Left ventricle myocardium inferior (tissue), 1 donor: Measurements from ENCODE around the gene OTULINL. TPM values are rescaled to one million over a fixed set of nuclear protein-coding genes. Genes with fewer than 3 reads are reported as not detected.

Source experiments
- DNase-seq: peaks from one replicate; pipeline ENCODE4 v3.0.0-alpha.2; 2020
- H3K27ac ChIP-seq: fragments of 200-600 bp; replicated peaks from 2 replicates; pipeline ENCODE4 v1.8.0; 2021
- H3K27me3 ChIP-seq: fragments of 200-600 bp; 2 replicates; pipeline ENCODE4 v1.8.0; 2021; ENCODE audit warnings: low read depth
- H3K36me3 ChIP-seq: fragments of 200-600 bp; 2 replicates; pipeline ENCODE4 v1.8.0; 2021
- H3K4me1 ChIP-seq: fragments of 200-600 bp; 2 replicates; pipeline ENCODE4 v1.8.0; 2021
- H3K4me3 ChIP-seq: fragments of 200-600 bp; 2 replicates; pipeline ENCODE4 v1.8.0; 2021; ENCODE audit warnings: mild to moderate bottlenecking, moderate library complexity
- H3K9me3 ChIP-seq: fragments of 200-600 bp; replicated peaks from 2 replicates; pipeline ENCODE4 v1.8.0; 2021
- intact Hi-C: fragments of 100-400 bp; cut with micrococcal nuclease; formaldehyde crosslinking; loops from one replicate; pipeline ENCODE4 v1.11.0; 2022
- total RNA-seq: library from RNA; stranded (reverse); fragmentation: NEBNext Ultra II Directional; extraction: Animal tissue kit (Norgen Biotek cat#: 25700); gene quantifications from one replicate; pipeline ENCODE4 v1.2.1, GENCODE V29; 2021
- TF ChIP-seq, protein P1 (sequence below): fragments of 200-600 bp; IDR thresholded peaks from 2 replicates; pipeline ENCODE4 v1.8.0; 2021; ENCODE audit warnings: antibody characterized with exemption, mild to moderate bottlenecking, borderline replicate concordance
- donor health status: DM: no; HTN: yes; CAD: no; lungs with severe emphysema.

The OTULINL gene
- total RNA-seq, 1 donor from 2014 or later = 3.8 TPM

DNA sequence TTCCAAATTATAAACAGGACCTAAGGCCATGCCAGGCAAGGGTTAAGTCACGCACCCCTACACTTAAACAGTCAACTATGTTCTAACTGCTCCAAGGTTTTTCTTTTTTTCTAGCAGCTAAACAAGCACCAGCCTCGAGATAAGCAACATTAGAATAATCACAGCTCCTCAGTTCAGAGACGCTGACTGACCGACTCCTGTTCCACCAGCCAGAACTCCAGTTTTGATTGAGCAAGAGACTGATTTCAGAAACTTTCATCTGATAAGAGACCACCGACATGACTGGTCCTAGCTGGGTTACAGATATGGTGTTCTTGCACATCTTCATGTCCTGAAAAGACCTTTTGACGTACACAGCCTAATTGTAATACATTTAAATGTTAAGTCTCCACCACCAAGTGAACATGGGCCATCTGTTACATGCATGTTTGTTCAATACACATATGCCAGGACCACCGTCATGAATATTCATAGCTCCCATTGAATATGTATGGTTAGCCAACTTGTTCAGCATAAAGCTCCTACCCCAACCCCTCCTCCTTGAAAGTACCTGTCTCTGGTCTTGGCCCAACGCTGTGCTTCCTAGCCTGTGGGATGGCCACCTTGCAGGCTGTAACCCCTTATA, 23.7 kb upstream of the OTULINL start:
- no peaks in the 10 kb centered on the region for H3K4me1 ChIP-seq
- peaks cover 56% of the 10 kb centered on the region for H3K27me3 ChIP-seq
- no peaks in the 10 kb centered on the region for H3K9me3 ChIP-seq
- no peak overlapping the region for H3K4me3 ChIP-seq
- no peak for DNase-seq
- intact Hi-C loops = no loop called here
- H3K36me3 ChIP-seq = no peaks in the 10 kb centered on the region
- TF ChIP-seq, protein P1, sequence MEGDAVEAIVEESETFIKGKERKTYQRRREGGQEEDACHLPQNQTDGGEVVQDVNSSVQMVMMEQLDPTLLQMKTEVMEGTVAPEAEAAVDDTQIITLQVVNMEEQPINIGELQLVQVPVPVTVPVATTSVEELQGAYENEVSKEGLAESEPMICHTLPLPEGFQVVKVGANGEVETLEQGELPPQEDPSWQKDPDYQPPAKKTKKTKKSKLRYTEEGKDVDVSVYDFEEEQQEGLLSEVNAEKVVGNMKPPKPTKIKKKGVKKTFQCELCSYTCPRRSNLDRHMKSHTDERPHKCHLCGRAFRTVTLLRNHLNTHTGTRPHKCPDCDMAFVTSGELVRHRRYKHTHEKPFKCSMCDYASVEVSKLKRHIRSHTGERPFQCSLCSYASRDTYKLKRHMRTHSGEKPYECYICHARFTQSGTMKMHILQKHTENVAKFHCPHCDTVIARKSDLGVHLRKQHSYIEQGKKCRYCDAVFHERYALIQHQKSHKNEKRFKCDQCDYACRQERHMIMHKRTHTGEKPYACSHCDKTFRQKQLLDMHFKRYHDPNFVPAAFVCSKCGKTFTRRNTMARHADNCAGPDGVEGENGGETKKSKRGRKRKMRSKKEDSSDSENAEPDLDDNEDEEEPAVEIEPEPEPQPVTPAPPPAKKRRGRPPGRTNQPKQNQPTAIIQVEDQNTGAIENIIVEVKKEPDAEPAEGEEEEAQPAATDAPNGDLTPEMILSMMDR = no peak
- H3K27ac ChIP-seq = no peak overlapping the region

DNA sequence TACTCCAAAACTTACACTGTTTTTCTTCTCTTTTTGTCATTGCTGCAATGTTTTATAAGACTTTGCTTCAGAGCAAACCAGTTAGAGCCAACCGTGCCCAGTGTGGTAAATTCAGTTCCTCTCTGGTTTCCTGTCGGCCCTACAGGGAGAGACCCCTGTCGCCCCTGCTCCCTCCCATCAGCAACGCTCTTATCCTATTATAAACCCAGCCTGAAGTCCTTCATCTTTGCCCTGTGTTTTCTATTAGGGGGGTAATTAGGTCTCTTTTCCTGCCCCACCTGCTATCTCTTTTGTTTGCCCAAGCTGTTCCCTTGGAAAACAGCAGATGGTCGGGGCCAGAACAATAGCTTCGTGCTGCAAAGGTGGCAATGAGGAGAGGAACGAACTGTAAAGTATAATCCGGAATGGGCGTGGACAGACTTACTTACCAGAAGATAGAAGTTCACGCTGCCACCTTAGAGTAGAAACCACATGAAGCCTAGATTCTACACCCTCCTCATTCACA, 21.4 kb upstream of the OTULINL start:
- no peak for DNase-seq
- no peaks in the 10 kb centered on the region for H3K4me1 ChIP-seq
- H3K4me3 ChIP-seq = no peak overlapping the region
- H3K9me3 ChIP-seq = no peaks in the 10 kb centered on the region
- H3K36me3 ChIP-seq = no peaks in the 10 kb centered on the region
- peaks cover 41% of the 10 kb centered on the region for H3K27me3 ChIP-seq
- TF ChIP-seq, protein P1 = no peak
- intact Hi-C loops = no loop called here
- no peak overlapping the region for H3K27ac ChIP-seq

DNA sequence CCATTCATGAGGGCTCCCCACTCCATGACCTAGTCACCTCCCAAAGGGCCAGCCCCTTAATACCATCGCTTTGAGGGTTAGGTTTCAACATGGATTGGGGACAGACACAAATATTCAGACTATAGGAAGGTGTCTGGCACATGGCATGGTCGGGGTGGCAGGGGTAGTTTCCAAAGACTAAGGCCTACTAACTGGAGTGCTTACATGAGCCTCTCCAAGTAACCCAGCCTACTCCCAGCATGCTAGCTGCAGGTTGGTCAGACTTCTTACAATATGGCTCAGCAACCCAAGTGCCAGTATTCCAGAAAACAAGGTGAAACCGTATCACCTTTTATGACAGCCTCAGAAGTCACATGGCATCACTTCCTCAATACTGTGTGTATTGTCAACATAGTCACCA, 19.9 kb upstream of the OTULINL start:
- Histone ChIP-seq H3K4me1 (no peaks in the 10 kb centered on the region), H3K27ac (no peak overlapping the region), H3K9me3 (no peaks in the 10 kb centered on the region), H3K4me3 (no peak overlapping the region), H3K36me3 (no peaks in the 10 kb centered on the region), H3K27me3 (peaks cover 27% of the 10 kb centered on the region)
- TF ChIP-seq, protein P1 = no peak
- DNase-seq = no peak
- intact Hi-C loops = no loop called here

DNA sequence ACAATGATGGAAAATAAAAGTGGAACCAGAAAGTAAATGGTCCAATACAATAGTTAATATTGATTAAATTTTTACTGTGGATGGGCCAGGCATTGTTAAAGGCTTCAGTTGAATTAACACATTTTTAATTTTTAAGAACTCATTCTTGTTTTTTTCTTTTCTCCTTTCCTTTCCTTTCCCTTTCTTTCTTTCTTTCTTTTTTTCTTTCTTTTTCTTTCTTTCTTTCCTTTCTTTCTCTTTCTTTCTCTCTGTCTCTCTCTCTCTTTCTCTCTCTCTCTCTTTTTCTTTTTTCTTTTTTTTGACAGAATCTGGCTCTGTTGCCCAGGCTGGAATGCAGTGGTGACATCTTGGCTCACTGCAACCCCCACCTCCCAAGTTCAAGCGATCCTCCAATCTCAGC, 13.3 kb upstream of the OTULINL start:
- DNase-seq = no peak
- H3K4me1 ChIP-seq = no peaks in the 10 kb centered on the region
- intact Hi-C loops = no loop called here
- no peaks in the 10 kb centered on the region for H3K9me3 ChIP-seq
- no peak overlapping the region for H3K4me3 ChIP-seq
- no peak overlapping the region for H3K27ac ChIP-seq
- TF ChIP-seq, protein P1 = no peak
- H3K36me3 ChIP-seq = no peaks in the 10 kb centered on the region
- no peaks in the 10 kb centered on the region for H3K27me3 ChIP-seq

DNA sequence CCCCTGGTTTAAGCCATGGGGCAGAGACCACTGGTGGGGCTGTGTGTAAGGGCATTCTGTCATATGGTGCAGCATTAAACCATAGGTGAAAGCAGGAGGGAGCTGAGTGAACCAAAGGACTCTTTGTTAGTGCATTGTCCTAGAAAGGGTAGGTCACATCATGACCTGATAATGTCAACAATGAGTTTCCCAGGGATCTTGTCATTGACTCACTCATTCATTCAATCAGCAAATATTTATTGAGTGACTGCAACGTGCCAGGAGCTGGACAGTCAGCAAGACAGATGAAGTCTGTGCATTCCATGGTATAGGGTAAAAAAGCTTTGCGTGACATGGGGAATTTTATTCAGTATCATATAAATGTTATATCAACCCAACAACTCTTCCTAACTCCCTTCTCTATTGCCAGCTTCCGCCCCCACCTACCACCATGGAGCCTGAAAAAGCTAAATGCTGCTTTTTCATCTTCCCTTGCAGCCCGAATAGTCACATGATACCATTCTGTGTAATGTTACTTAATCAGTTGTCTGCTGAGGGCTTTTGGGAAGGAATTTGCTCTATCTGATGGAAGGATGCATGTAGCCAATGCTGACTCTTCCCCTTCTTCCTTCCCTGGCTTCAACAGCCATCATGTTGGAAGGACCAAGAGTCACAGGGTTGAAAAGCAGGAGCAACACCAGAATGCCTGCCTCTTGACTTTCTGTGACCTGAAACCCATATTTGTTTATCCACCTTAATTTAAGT, 11.5 kb upstream of the OTULINL start:
- intact Hi-C loops = no loop called here
- H3K9me3 ChIP-seq = no peaks in the 10 kb centered on the region
- DNase-seq = no peak
- TF ChIP-seq, protein P1 = no peak
- no peaks in the 10 kb centered on the region for H3K36me3 ChIP-seq
- H3K4me3 ChIP-seq = no peak overlapping the region
- peaks cover 7% of the 10 kb centered on the region for H3K4me1 ChIP-seq
- no peaks in the 10 kb centered on the region for H3K27me3 ChIP-seq
- H3K27ac ChIP-seq = no peak overlapping the region
